Measurements from ENCODE around the gene CCDC6.

DNA sequence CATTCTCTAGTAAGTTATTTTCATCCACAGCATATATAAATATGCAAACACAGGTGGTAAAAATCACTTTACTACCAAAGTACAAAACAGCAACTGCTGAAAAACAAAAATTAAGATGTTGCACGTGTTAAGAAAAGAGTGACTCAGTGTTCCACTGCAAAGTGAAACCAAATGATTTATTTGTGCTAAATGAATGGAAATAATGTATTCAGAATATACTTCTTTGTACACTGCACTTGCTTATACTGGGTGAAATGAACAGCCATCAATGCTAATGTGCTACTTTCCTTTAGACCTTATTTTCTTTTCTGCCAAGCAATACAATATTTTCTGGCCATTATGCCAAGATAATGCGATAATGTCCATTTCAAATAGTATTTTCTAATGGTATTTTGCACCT lies 114.8 kb downstream of the CCDC6 start:
- TF ChIP-seq, protein P1, sequence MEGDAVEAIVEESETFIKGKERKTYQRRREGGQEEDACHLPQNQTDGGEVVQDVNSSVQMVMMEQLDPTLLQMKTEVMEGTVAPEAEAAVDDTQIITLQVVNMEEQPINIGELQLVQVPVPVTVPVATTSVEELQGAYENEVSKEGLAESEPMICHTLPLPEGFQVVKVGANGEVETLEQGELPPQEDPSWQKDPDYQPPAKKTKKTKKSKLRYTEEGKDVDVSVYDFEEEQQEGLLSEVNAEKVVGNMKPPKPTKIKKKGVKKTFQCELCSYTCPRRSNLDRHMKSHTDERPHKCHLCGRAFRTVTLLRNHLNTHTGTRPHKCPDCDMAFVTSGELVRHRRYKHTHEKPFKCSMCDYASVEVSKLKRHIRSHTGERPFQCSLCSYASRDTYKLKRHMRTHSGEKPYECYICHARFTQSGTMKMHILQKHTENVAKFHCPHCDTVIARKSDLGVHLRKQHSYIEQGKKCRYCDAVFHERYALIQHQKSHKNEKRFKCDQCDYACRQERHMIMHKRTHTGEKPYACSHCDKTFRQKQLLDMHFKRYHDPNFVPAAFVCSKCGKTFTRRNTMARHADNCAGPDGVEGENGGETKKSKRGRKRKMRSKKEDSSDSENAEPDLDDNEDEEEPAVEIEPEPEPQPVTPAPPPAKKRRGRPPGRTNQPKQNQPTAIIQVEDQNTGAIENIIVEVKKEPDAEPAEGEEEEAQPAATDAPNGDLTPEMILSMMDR (tag by site-specific recombination; IDR thresholded peaks at IDR 0.05): no peak
- TF ChIP-seq WT1 (tag by site-specific recombination; IDR thresholded peaks at IDR 0.05) (no peak), GLI2 (tag by site-specific recombination; IDR thresholded peaks at IDR 0.05; ENCODE audit: borderline replicate concordance, low read depth) (no peak), ZNF114 (tag by site-specific recombination; IDR thresholded peaks at IDR 0.05) (no peak), ZNF660 (tag by site-specific recombination; IDR thresholded peaks at IDR 0.05) (no peak), ZNF571 (tag by site-specific recombination; IDR thresholded peaks at IDR 0.05) (no peak), GFI1B (tag by site-specific recombination; IDR thresholded peaks at IDR 0.05) (no peak)
- TF ChIP-seq, protein P2, sequence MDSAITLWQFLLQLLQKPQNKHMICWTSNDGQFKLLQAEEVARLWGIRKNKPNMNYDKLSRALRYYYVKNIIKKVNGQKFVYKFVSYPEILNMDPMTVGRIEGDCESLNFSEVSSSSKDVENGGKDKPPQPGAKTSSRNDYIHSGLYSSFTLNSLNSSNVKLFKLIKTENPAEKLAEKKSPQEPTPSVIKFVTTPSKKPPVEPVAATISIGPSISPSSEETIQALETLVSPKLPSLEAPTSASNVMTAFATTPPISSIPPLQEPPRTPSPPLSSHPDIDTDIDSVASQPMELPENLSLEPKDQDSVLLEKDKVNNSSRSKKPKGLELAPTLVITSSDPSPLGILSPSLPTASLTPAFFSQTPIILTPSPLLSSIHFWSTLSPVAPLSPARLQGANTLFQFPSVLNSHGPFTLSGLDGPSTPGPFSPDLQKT (IDR thresholded peaks at IDR 0.05; ENCODE audit: borderline replicate concordance, low read depth, low read length): no peak
- TF ChIP-seq, protein P3, sequence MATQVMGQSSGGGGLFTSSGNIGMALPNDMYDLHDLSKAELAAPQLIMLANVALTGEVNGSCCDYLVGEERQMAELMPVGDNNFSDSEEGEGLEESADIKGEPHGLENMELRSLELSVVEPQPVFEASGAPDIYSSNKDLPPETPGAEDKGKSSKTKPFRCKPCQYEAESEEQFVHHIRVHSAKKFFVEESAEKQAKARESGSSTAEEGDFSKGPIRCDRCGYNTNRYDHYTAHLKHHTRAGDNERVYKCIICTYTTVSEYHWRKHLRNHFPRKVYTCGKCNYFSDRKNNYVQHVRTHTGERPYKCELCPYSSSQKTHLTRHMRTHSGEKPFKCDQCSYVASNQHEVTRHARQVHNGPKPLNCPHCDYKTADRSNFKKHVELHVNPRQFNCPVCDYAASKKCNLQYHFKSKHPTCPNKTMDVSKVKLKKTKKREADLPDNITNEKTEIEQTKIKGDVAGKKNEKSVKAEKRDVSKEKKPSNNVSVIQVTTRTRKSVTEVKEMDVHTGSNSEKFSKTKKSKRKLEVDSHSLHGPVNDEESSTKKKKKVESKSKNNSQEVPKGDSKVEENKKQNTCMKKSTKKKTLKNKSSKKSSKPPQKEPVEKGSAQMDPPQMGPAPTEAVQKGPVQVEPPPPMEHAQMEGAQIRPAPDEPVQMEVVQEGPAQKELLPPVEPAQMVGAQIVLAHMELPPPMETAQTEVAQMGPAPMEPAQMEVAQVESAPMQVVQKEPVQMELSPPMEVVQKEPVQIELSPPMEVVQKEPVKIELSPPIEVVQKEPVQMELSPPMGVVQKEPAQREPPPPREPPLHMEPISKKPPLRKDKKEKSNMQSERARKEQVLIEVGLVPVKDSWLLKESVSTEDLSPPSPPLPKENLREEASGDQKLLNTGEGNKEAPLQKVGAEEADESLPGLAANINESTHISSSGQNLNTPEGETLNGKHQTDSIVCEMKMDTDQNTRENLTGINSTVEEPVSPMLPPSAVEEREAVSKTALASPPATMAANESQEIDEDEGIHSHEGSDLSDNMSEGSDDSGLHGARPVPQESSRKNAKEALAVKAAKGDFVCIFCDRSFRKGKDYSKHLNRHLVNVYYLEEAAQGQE (tag by site-specific recombination; IDR thresholded peaks at IDR 0.05): no peak
- TF ChIP-seq, protein P4, sequence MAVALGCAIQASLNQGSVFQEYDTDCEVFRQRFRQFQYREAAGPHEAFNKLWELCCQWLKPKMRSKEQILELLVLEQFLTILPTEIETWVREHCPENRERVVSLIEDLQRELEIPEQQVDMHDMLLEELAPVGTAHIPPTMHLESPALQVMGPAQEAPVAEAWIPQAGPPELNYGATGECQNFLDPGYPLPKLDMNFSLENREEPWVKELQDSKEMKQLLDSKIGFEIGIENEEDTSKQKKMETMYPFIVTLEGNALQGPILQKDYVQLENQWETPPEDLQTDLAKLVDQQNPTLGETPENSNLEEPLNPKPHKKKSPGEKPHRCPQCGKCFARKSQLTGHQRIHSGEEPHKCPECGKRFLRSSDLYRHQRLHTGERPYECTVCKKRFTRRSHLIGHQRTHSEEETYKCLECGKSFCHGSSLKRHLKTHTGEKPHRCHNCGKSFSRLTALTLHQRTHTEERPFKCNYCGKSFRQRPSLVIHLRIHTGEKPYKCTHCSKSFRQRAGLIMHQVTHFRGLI (tag by site-specific recombination; IDR thresholded peaks at IDR 0.05): no peak
